Hepatocyte (in vitro differentiated cells): ENCODE measurements around the gene SORCS3. TPM values are rescaled to one million over a fixed set of nuclear protein-coding genes. Genes with fewer than 3 reads are reported as not detected.

ENCODE experiments used
- DNase-seq: peaks from one replicate; pipeline ENCODE4 v3.0.0-alpha.2; 2016; ENCODE audit warnings: low spot score
- H2AFZ ChIP-seq: fragments of 200-600 bp; sonication (generic); 2 replicates; pipeline ENCODE4 v1.6.0; 2016; ENCODE audit warnings: antibody characterized with exemption, mild to moderate bottlenecking
- H3K27ac ChIP-seq: fragments of 200-600 bp; sonication (generic); 2 replicates; pipeline ENCODE4 v1.5.1; 2016; ENCODE audit warnings: mild to moderate bottlenecking
- H3K27me3 ChIP-seq: fragments of 200-600 bp; sonication (generic); 2 replicates; pipeline ENCODE4 v1.6.1; 2016
- H3K36me3 ChIP-seq: fragments of 200-600 bp; sonication (generic); replicated peaks from 2 replicates; pipeline ENCODE4 v1.5.1; 2016; ENCODE audit warnings: low read depth; ENCODE audit not compliant: insufficient read depth
- H3K4me1 ChIP-seq: fragments of 200-600 bp; sonication (generic); 2 replicates; pipeline ENCODE4 v1.5.1; 2016; ENCODE audit warnings: mild to moderate bottlenecking, moderate library complexity; ENCODE audit not compliant: insufficient read depth
- H3K4me2 ChIP-seq: fragments of 200-600 bp; sonication (generic); 2 replicates; pipeline ENCODE4 v1.6.0; 2016
- H3K4me3 ChIP-seq: fragments of 200-600 bp; sonication (generic); 2 replicates; pipeline ENCODE4 v1.5.1; 2016; ENCODE audit warnings: mild to moderate bottlenecking
- H3K79me2 ChIP-seq: fragments of 200-600 bp; sonication (generic); 2 replicates; pipeline ENCODE4 v1.6.0; 2017; ENCODE audit warnings: mild to moderate bottlenecking
- H3K9me2 ChIP-seq: fragments of 200-600 bp; sonication (generic); replicated peaks from 2 replicates; pipeline ENCODE4 v1.6.0; 2017; ENCODE audit warnings: mild to moderate bottlenecking; ENCODE audit not compliant: insufficient read depth
- H3K9me3 ChIP-seq: fragments of 200-600 bp; sonication (generic); 2 replicates; pipeline ENCODE4 v1.5.1; 2016; ENCODE audit warnings: low read depth, mild to moderate bottlenecking
- H4K20me1 ChIP-seq: fragments of 200-600 bp; sonication (generic); 2 replicates; pipeline ENCODE4 v1.6.0; 2016; ENCODE audit warnings: mild to moderate bottlenecking; ENCODE audit not compliant: insufficient read depth, poor library complexity, severe bottlenecking
- CTCF ChIP-seq: fragments of 200-600 bp; sonication (generic); IDR thresholded peaks from 2 replicates; pipeline ENCODE4 v1.5.1; 2016; ENCODE audit warnings: antibody characterized with exemption, mild to moderate bottlenecking; ENCODE audit not compliant: poor library complexity
- EZH2 ChIP-seq: fragments of 200-600 bp; sonication (generic); IDR thresholded peaks from 2 replicates; pipeline ENCODE4 v1.6.1; 2016; ENCODE audit warnings: antibody characterized with exemption, mild to moderate bottlenecking, borderline replicate concordance
- EZH2phosphoT487 ChIP-seq: fragments of 200-600 bp; sonication (generic); IDR thresholded peaks from one replicate; pipeline ENCODE4 v1.6.1; 2018; ENCODE audit warnings: antibody characterized with exemption, mild to moderate bottlenecking, low read depth, moderate library complexity; ENCODE audit not compliant: unreplicated experiment, severe bottlenecking
- WGBS: methylation state at CpG from one replicate; pipeline ENCODE4 v1.1.6; 2016; ENCODE audit warnings: low lambda C conversion rate; ENCODE audit errors: missing lambda C conversion rate; 5-methylcytosine and 5-hydroxymethylcytosine counted together
- polyA plus RNA-seq: library from polyadenylated mRNA; unstranded; fragments of >200 nt; fragmentation: Nextera tagmentation; extraction: Ambion mirVana; gene quantifications from 2 replicates; pipeline ENCODE4 v1.2.1, GENCODE V29; 2016
- total RNA-seq: library from RNA; depleted of rRNA; stranded (reverse); fragments of >200 nt; gene quantifications from 2 replicates; pipeline ENCODE4 v1.2.3, GENCODE V29; 2014

Gene SORCS3
- total and polyA plus RNA-seq, 2 experiments from 2014 or later: 0.59 to 0.80 TPM

- TF ChIP-seq EZH2: no peak
- TF ChIP-seq EZH2phosphoT487: no peak
- no peak overlapping the region for H3K4me2 ChIP-seq
- H4K20me1 ChIP-seq: no peaks in the 10 kb centered on the region
- 82% methylated on average over 4 of the region's 4 CpGs for WGBS
- no peak overlapping the region for H3K4me3 ChIP-seq
- no peaks in the 10 kb centered on the region for H3K9me3 ChIP-seq
- no peak for DNase-seq
- H3K36me3 ChIP-seq: no peaks in the 10 kb centered on the region
- H3K27me3 ChIP-seq: peaks cover 4% of the 10 kb centered on the region
- no peaks in the 10 kb centered on the region for H3K79me2 ChIP-seq
- no peaks in the 10 kb centered on the region for H3K9me2 ChIP-seq
- no peak overlapping the region for H2AFZ ChIP-seq
- no peaks in the 10 kb centered on the region for H3K4me1 ChIP-seq
- no peak overlapping the region for H3K27ac ChIP-seq
Measured at GRCh38 chr10:104907521-104907920, 266.4 kb downstream of the SORCS3 start.

GRCh38 chr10:104908581-104908980, 267.5 kb downstream of the SORCS3 start:
- WGBS: 89% methylated on average over 2 of the region's 2 CpGs
- Histone ChIP-seq H3K36me3 (no peaks in the 10 kb centered on the region), H2AFZ (no peak overlapping the region), H3K4me1 (no peaks in the 10 kb centered on the region), H3K79me2 (no peaks in the 10 kb centered on the region), H3K9me2 (no peaks in the 10 kb centered on the region), H3K27ac (no peak overlapping the region), H3K27me3 (peaks cover 4% of the 10 kb centered on the region), H4K20me1 (no peaks in the 10 kb centered on the region), H3K9me3 (no peaks in the 10 kb centered on the region), H3K4me3 (no peak overlapping the region), H3K4me2 (no peak overlapping the region)
- TF ChIP-seq CTCF (no peak), EZH2phosphoT487 (no peak), EZH2 (no peak)
- no peak for DNase-seq

GRCh38 chr10:104910712-104911111, 269.6 kb downstream of the SORCS3 start:
- TF ChIP-seq EZH2phosphoT487: no peak
- TF ChIP-seq CTCF: no peak
- no peak for TF ChIP-seq EZH2
- Histone ChIP-seq H4K20me1 (no peaks in the 10 kb centered on the region), H3K9me2 (no peaks in the 10 kb centered on the region), H3K4me1 (no peaks in the 10 kb centered on the region), H3K4me3 (no peak overlapping the region), H3K9me3 (no peaks in the 10 kb centered on the region), H3K27ac (no peak overlapping the region), H2AFZ (no peak overlapping the region), H3K27me3 (peaks cover 4% of the 10 kb centered on the region), H3K79me2 (no peaks in the 10 kb centered on the region), H3K36me3 (no peaks in the 10 kb centered on the region), H3K4me2 (no peak overlapping the region)
- no peak for DNase-seq
- WGBS: 79% methylated on average over 3 of the region's 3 CpGs

- Histone ChIP-seq H3K36me3 (no peaks in the 10 kb centered on the region), H3K27me3 (peaks cover 4% of the 10 kb centered on the region), H2AFZ (no peak overlapping the region), H3K4me3 (no peak overlapping the region), H3K4me2 (no peak overlapping the region), H4K20me1 (no peaks in the 10 kb centered on the region), H3K27ac (no peak overlapping the region), H3K9me3 (no peaks in the 10 kb centered on the region), H3K4me1 (no peaks in the 10 kb centered on the region), H3K79me2 (no peaks in the 10 kb centered on the region), H3K9me2 (no peaks in the 10 kb centered on the region)
- DNase-seq: no peak
- TF ChIP-seq EZH2phosphoT487: no peak
- TF ChIP-seq CTCF: no peak
- no peak for TF ChIP-seq EZH2
- WGBS: 84% methylated on average over 2 of the region's 2 CpGs
Measured at GRCh38 chr10:104913390-104913789, 272.3 kb downstream of the SORCS3 start.
